WTC11 (cell line): Measurements from ENCODE around the gene ZNF492. TPM values are rescaled to one million over a fixed set of nuclear protein-coding genes. Genes with fewer than 3 reads are reported as not detected.
"Not testable (repeated sequence)": the region's sequence is repeated elsewhere in the genome, so short reads cannot be mapped to it uniquely, and the experiment has no call there.

Experiments
- ATAC-seq: fragments of 200-7000 bp; cut with Tn5 transposase; 2 replicates; pipeline ENCODE4 v1.10.0; 2021; ENCODE audit warnings: mild to moderate bottlenecking, moderate library complexity
- CTCF ChIA-PET: fragments of 300-600 bp; sonication (Branson Sonifier 250); formaldehyde crosslinking; loops from one replicate; lab custom pipeline; 2021; ENCODE audit warnings: antibody characterized with exemption; lab: Charles Lee
- POLR2A ChIA-PET: fragments of 350-600 bp; sonication (Branson Sonifier 250); formaldehyde crosslinking; loops from one replicate; lab custom pipeline; 2021; ENCODE audit warnings: antibody characterized with exemption; lab: Charles Lee
- DNase-seq: peaks from one replicate; pipeline ENCODE4 v3.0.0; 2021; ENCODE audit warnings: low spot score
- H3K27ac Mint-ChIP-seq: 2 replicates; pipeline ENCODE4 v1.8.0; 2021; ENCODE audit warnings: mixed read lengths
- H3K27me3 Mint-ChIP-seq: 2 replicates; pipeline ENCODE4 v1.8.0; 2021; ENCODE audit warnings: low read depth, mild to moderate bottlenecking, moderate library complexity, mixed read lengths
- H3K36me3 Mint-ChIP-seq: 2 replicates; pipeline ENCODE4 v1.8.0; 2021; ENCODE audit warnings: mixed read lengths
- H3K4me1 Mint-ChIP-seq: 2 replicates; pipeline ENCODE4 v1.8.0; 2022; ENCODE audit warnings: mixed read lengths
- H3K4me3 Mint-ChIP-seq: 2 replicates; pipeline ENCODE4 v1.8.0; 2021; ENCODE audit warnings: mild to moderate bottlenecking, moderate library complexity, mixed read lengths
- H3K9me3 Mint-ChIP-seq: 2 replicates; pipeline ENCODE4 v1.8.0; 2021; ENCODE audit warnings: mixed read lengths
- AR ChIP-seq: fragments of 250-450 bp; sonication (Bioruptor Pico); IDR thresholded peaks from 2 replicates; pipeline ENCODE4 v1.9.0; 2021; ENCODE audit warnings: mild to moderate bottlenecking
- ATF2 ChIP-seq: sonication (generic); formaldehyde crosslinking; IDR thresholded peaks from 2 replicates; pipeline ENCODE4 v1.8.1; 2022; ENCODE audit warnings: low read depth, missing genetic modification reagents, borderline replicate concordance
- CBFB ChIP-seq: sonication (generic); formaldehyde crosslinking; IDR thresholded peaks from 2 replicates; pipeline ENCODE4 v1.8.1; 2022; ENCODE audit warnings: mild to moderate bottlenecking, low read depth, missing genetic modification reagents
- E2F5 ChIP-seq: sonication (generic); formaldehyde crosslinking; IDR thresholded peaks from 2 replicates; pipeline ENCODE4 v1.8.1; 2022; ENCODE audit warnings: mild to moderate bottlenecking, moderate library complexity, missing genetic modification reagents
- JUN ChIP-seq: sonication (generic); formaldehyde crosslinking; IDR thresholded peaks from 2 replicates; pipeline ENCODE4 v1.8.0; 2023; ENCODE audit warnings: mild to moderate bottlenecking, missing genetic modification reagents
- NFYB ChIP-seq: sonication (generic); formaldehyde crosslinking; conservative IDR thresholded peaks from 2 replicates; pipeline ENCODE4 v1.8.0; 2022; ENCODE audit warnings: low read depth, missing genetic modification reagents
- TEAD1 ChIP-seq: sonication (generic); formaldehyde crosslinking; IDR thresholded peaks from 2 replicates; pipeline ENCODE4 v1.8.0; 2022; ENCODE audit warnings: mild to moderate bottlenecking, missing genetic modification reagents
- USF2 ChIP-seq: sonication (generic); formaldehyde crosslinking; IDR thresholded peaks from 2 replicates; pipeline ENCODE4 v1.8.1; 2023; ENCODE audit warnings: mild to moderate bottlenecking, missing genetic modification reagents, moderate library complexity
- ZNF281 ChIP-seq: sonication (generic); formaldehyde crosslinking; IDR thresholded peaks from 2 replicates; pipeline ENCODE4 v1.8.0; 2023; ENCODE audit warnings: mild to moderate bottlenecking, missing genetic modification reagents
- ZNF396 ChIP-seq: fragments of 250-450 bp; sonication (Bioruptor Pico); IDR thresholded peaks from 2 replicates; pipeline ENCODE4 v1.8.0; 2021; ENCODE audit warnings: mild to moderate bottlenecking, moderate library complexity, borderline replicate concordance
- ZNF423 ChIP-seq: fragments of 250-450 bp; sonication (Bioruptor Pico); IDR thresholded peaks from 2 replicates; pipeline ENCODE4 v2.1.2; 2022; ENCODE audit warnings: mild to moderate bottlenecking, moderate library complexity
- ZNF512 ChIP-seq: sonication (generic); formaldehyde crosslinking; IDR thresholded peaks from 2 replicates; pipeline ENCODE4 v1.8.1; 2022; ENCODE audit warnings: missing genetic modification reagents, borderline replicate concordance
- ZNF532 ChIP-seq: fragments of 250-450 bp; sonication (Bioruptor Pico); IDR thresholded peaks from 2 replicates; pipeline ENCODE4 v1.9.0; 2021; ENCODE audit warnings: mild to moderate bottlenecking, borderline replicate concordance
- total RNA-seq: library from RNA; stranded (reverse); gene quantifications from 3 replicates; pipeline ENCODE4 v1.2.3, GENCODE V29; 2021

ZNF492 gene
- total RNA-seq, 1 experiment from 2014 or later, result 0.17 TPM

GRCh38 chr19:22627526-22627925 lies 6.6 kb upstream of the ZNF492 start (continued):
- TF ChIP-seq USF2 (CRISPR knock-in tag), result no peak
- no peak for TF ChIP-seq E2F5 (CRISPR knock-in tag)
- TF ChIP-seq ZNF532, result no peak
- no peak for TF ChIP-seq ZNF512 (CRISPR knock-in tag)
- no peak for TF ChIP-seq ZNF423 (CRISPR knock-in tag)

GRCh38 chr19:22628401-22628800 lies 5.7 kb upstream of the ZNF492 start:
- peaks cover 43% of the 10 kb centered on the region for H3K9me3 Mint-ChIP-seq
- no peak overlapping the region for H3K4me3 Mint-ChIP-seq
- no peak overlapping the region for H3K27ac Mint-ChIP-seq
- peaks cover 8% of the 10 kb centered on the region for H3K27me3 Mint-ChIP-seq
- no peak for ATAC-seq
- H3K4me1 Mint-ChIP-seq, result no peaks in the 10 kb centered on the region
- H3K36me3 Mint-ChIP-seq, result peaks cover 47% of the 10 kb centered on the region
- TF ChIP-seq ZNF281 (CRISPR knock-in tag), result no peak
- no peak for TF ChIP-seq NFYB (CRISPR knock-in tag)
- TF ChIP-seq, all 79 proteins: peak for 0
- POLR2A ChIA-PET, result no interaction called here
- DNase-seq, result no peak
- CTCF ChIA-PET, result no interaction called here

GRCh38 chr19:22634450-22634827 lies 315 bp downstream of the ZNF492 start:
- Mint-ChIP-seq H3K9me3 (peaks cover 37% of the 10 kb centered on the region), H3K36me3 (peaks cover 33% of the 10 kb centered on the region), H3K4me1 (no peaks in the 10 kb centered on the region), H3K4me3 (no peak overlapping the region), H3K27ac (no peak overlapping the region), H3K27me3 (no peaks in the 10 kb centered on the region)
- DNase-seq, result no peak
- TF ChIP-seq CBFB (CRISPR knock-in tag) (no peak), ZNF396 (no peak), AR (CRISPR knock-in tag) (no peak), ATF2 (CRISPR knock-in tag) (no peak), TEAD1 (CRISPR knock-in tag) (no peak), JUN (CRISPR knock-in tag) (no peak)
- ChIA-PET POLR2A (no interaction called here), CTCF (no interaction called here)
- no peak for ATAC-seq

GRCh38 chr19:22685493-22685892 lies 51.4 kb downstream of the ZNF492 start:
- H3K4me1 Mint-ChIP-seq, ATAC-seq, CTCF ChIA-PET, DNase-seq, H3K27ac Mint-ChIP-seq, POLR2A ChIA-PET, H3K27me3 Mint-ChIP-seq, H3K4me3 Mint-ChIP-seq: not testable (repeated sequence)
- Mint-ChIP-seq H3K36me3 (peaks cover 46% of the 10 kb centered on the region), H3K9me3 (peaks cover 57% of the 10 kb centered on the region)
